Thyroid gland (tissue), 4 donors: ENCODE results near the gene ACTL6B.

Experiments
- POLR2A ChIP-seq, 2 donors: fragments of 450-650 bp; IDR thresholded peaks; one replicate each; pipeline ENCODE4 v1.6.1; 2017; ENCODE audit warnings: antibody characterized with exemption in 2 of 2, mild to moderate bottlenecking in 2 of 2, moderate library complexity in 1 of 2
- TF ChIP-seq, protein P1 (sequence below), 6 experiments: fragments of 200-600 bp in 3 of 6; fragments of 450-650 bp in 3 of 6; sonication (generic) in 3 of 6; IDR thresholded peaks; one replicate each; pipeline ENCODE4 v1.5.1; 2016 to 2019; ENCODE audit warnings: antibody characterized with exemption in 6 of 6, mild to moderate bottlenecking in 2 of 6, inconsistent platforms in 1 of 6, moderate library complexity in 1 of 6

DNA sequence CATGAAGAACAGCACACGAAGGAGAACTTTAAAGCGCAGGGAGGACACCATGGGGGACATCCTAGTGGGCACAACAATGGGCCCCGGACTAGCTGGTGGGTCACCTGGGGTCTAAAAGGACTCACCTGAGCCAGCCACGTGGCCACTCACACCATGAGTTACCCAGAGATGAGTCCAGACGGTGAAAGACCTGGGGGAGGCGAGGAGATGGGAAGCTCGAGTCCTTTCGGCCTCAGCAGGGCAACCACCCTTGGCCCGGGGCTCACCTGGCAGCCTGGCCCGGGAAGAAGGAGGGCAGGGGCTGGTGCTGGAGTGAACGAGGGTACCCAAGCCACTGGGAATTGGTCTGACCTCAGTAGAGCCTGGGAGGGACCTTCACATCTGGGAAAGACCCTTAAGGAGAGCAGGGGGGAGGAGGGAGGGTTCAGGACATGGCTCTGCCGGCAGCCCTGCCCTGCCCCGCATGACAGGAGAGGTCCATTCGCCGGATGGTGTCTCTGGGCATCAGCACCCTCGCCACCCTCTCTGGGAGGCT lies 32.1 kb upstream of the ACTL6B start:
- TF ChIP-seq, protein P1, sequence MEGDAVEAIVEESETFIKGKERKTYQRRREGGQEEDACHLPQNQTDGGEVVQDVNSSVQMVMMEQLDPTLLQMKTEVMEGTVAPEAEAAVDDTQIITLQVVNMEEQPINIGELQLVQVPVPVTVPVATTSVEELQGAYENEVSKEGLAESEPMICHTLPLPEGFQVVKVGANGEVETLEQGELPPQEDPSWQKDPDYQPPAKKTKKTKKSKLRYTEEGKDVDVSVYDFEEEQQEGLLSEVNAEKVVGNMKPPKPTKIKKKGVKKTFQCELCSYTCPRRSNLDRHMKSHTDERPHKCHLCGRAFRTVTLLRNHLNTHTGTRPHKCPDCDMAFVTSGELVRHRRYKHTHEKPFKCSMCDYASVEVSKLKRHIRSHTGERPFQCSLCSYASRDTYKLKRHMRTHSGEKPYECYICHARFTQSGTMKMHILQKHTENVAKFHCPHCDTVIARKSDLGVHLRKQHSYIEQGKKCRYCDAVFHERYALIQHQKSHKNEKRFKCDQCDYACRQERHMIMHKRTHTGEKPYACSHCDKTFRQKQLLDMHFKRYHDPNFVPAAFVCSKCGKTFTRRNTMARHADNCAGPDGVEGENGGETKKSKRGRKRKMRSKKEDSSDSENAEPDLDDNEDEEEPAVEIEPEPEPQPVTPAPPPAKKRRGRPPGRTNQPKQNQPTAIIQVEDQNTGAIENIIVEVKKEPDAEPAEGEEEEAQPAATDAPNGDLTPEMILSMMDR (IDR thresholded peaks at IDR 0.05) = no peak
- TF ChIP-seq POLR2A (IDR thresholded peaks at IDR 0.05) = no peak
